Measurements from ENCODE around the gene VPS13C.

VPS13C gene

GRCh38 chr15:61892140-61892539, 168.1 kb downstream of the VPS13C start:
- no peak overlapping the region for H3K9ac ChIP-seq (ENCODE audit: low read length)
- H3K79me2 ChIP-seq (ENCODE audit: insufficient read depth, low read length): no peaks in the 10 kb centered on the region
- no peak overlapping the region for H3K4me2 ChIP-seq (ENCODE audit: low read length)
- no peaks in the 10 kb centered on the region for H3K4me1 ChIP-seq (ENCODE audit: insufficient read depth, low read length, severe bottlenecking)
- TF ChIP-seq CTCF (IDR thresholded peaks at IDR 0.05; ENCODE audit: low read length) (no peak), EZH2 (IDR thresholded peaks at IDR 0.05; ENCODE audit: borderline replicate concordance, low read length) (no peak)
- no peaks in the 10 kb centered on the region for H3F3A ChIP-seq (ENCODE audit: insufficient read depth, low read length)
- H3K36me3 ChIP-seq (ENCODE audit: insufficient read depth, low read length): peaks cover 62% of the 10 kb centered on the region
- no peaks in the 10 kb centered on the region for H3K9me2 ChIP-seq (ENCODE audit: low read depth, low read length)
- no peak overlapping the region for H3K27ac ChIP-seq (ENCODE audit: low read depth, low read length, poor library complexity, severe bottlenecking)
- H3K4me3 ChIP-seq (ENCODE audit: low read depth, low read length, poor library complexity, severe bottlenecking): no peak overlapping the region
- no peaks in the 10 kb centered on the region for H3K27me3 ChIP-seq (ENCODE audit: insufficient read depth, low read length)
- no peaks in the 10 kb centered on the region for H4K20me1 ChIP-seq (ENCODE audit: insufficient read depth, low read length)
- H2AFZ ChIP-seq (ENCODE audit: low read length): no peak overlapping the region
- H3K9me3 ChIP-seq (ENCODE audit: low read length): peaks cover 11% of the 10 kb centered on the region; the same call in 1 of the 2 replicates

- no peaks in the 10 kb centered on the region for H3K79me2 ChIP-seq (ENCODE audit: insufficient read depth, low read length)
- H3K4me1 ChIP-seq (ENCODE audit: insufficient read depth, low read length, severe bottlenecking): no peaks in the 10 kb centered on the region
- no peaks in the 10 kb centered on the region for H3K27me3 ChIP-seq (ENCODE audit: insufficient read depth, low read length)
- H2AFZ ChIP-seq (ENCODE audit: low read length): no peak overlapping the region
- peaks cover 11% of the 10 kb centered on the region; the same call in 1 of the 2 replicates for H3K9me3 ChIP-seq (ENCODE audit: low read length)
- peaks cover 62% of the 10 kb centered on the region for H3K36me3 ChIP-seq (ENCODE audit: insufficient read depth, low read length)
- H3K9me2 ChIP-seq (ENCODE audit: low read depth, low read length): no peaks in the 10 kb centered on the region
- H3K27ac ChIP-seq (ENCODE audit: low read depth, low read length, poor library complexity, severe bottlenecking): no peak overlapping the region
- no peaks in the 10 kb centered on the region for H4K20me1 ChIP-seq (ENCODE audit: insufficient read depth, low read length)
- H3K4me3 ChIP-seq (ENCODE audit: low read depth, low read length, poor library complexity, severe bottlenecking): no peak overlapping the region
- TF ChIP-seq CTCF (IDR thresholded peaks at IDR 0.05; ENCODE audit: low read length) (no peak), EZH2 (IDR thresholded peaks at IDR 0.05; ENCODE audit: borderline replicate concordance, low read length) (no peak)
- no peak overlapping the region for H3K9ac ChIP-seq (ENCODE audit: low read length)
- H3F3A ChIP-seq (ENCODE audit: insufficient read depth, low read length): no peaks in the 10 kb centered on the region
- no peak overlapping the region for H3K4me2 ChIP-seq (ENCODE audit: low read length)
These were observed 170.1 kb downstream of the VPS13C start for GRCh38 chr15:61890106-61890505.

- H3F3A ChIP-seq (ENCODE audit: insufficient read depth, low read length): no peaks in the 10 kb centered on the region
- no peaks in the 10 kb centered on the region for H3K9me2 ChIP-seq (ENCODE audit: low read depth, low read length)
- H4K20me1 ChIP-seq (ENCODE audit: insufficient read depth, low read length): no peaks in the 10 kb centered on the region
- peaks cover 59% of the 10 kb centered on the region for H3K36me3 ChIP-seq (ENCODE audit: insufficient read depth, low read length)
- no peak overlapping the region for H3K4me2 ChIP-seq (ENCODE audit: low read length)
- H3K4me1 ChIP-seq (ENCODE audit: insufficient read depth, low read length, severe bottlenecking): no peaks in the 10 kb centered on the region
- H3K27ac ChIP-seq (ENCODE audit: low read depth, low read length, poor library complexity, severe bottlenecking): no peak overlapping the region
- no peak overlapping the region for H2AFZ ChIP-seq (ENCODE audit: low read length)
- H3K9ac ChIP-seq (ENCODE audit: low read length): no peak overlapping the region
- H3K27me3 ChIP-seq (ENCODE audit: insufficient read depth, low read length): no peaks in the 10 kb centered on the region
- no peak for TF ChIP-seq EZH2 (IDR thresholded peaks at IDR 0.05; ENCODE audit: borderline replicate concordance, low read length)
- no peak for TF ChIP-seq CTCF (IDR thresholded peaks at IDR 0.05; ENCODE audit: low read length)
- H3K4me3 ChIP-seq (ENCODE audit: low read depth, low read length, poor library complexity, severe bottlenecking): no peak overlapping the region
- peaks cover 11% of the 10 kb centered on the region; the same call in 1 of the 2 replicates for H3K9me3 ChIP-seq (ENCODE audit: low read length)
- H3K79me2 ChIP-seq (ENCODE audit: insufficient read depth, low read length): no peaks in the 10 kb centered on the region
These were observed 170.5 kb downstream of the VPS13C start for GRCh38 chr15:61889706-61890105.

Data from OCI-LY1 (cell line).